Measurements from ENCODE around the gene FOXN3. TPM values are rescaled to one million over a fixed set of nuclear protein-coding genes. Genes with fewer than 3 reads are reported as not detected.
"Not testable (repeated sequence)": the region's sequence is repeated elsewhere in the genome, so short reads cannot be mapped to it uniquely, and the experiment has no call there.

Gene FOXN3
- total RNA-seq, 1 donor from 2014 or later = 46.9 TPM

- no peak for DNase-seq
Observed at GRCh38 chr14:89302396-89302950, 114.6 kb downstream of the FOXN3 start.

- no peak for DNase-seq
Observed at GRCh38 chr14:89299587-89299986, 117.4 kb downstream of the FOXN3 start.

DNA sequence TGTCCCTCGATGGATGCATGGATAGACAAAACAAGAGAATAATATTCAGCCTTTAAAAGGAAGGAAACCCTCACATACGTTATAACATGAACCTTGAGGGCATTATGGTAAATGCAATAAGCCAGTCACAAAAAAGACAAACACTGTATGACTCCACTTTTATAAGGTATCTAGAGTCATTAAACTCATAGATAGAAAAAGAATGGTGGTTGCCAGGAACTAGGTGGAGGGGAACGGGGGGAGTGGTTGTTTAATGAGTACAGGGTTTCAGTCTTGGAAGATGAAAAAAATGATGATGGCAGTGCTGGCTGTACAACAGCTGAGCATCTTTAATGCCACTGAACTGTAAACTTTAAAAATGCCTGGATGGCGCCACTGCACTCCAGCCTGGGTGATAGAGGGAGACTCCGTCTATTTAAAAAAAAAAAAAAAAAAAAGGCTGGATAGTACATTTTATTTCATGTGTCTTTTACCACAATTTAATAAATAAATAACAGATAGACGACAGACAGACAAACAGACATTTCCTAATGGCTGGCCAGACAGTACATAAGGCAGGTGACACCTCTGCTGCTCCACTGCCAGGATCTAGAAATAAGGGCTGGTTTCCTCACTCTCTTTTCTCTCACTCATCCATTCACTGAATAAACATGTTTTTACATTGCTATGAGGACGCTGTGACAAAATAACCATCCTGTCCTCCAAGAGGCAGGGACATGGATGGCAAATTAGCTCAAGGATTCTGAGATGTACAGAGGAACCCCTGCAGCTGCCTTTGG is 118.8 kb downstream of the FOXN3 start:
- DNase-seq = no peak

DNA sequence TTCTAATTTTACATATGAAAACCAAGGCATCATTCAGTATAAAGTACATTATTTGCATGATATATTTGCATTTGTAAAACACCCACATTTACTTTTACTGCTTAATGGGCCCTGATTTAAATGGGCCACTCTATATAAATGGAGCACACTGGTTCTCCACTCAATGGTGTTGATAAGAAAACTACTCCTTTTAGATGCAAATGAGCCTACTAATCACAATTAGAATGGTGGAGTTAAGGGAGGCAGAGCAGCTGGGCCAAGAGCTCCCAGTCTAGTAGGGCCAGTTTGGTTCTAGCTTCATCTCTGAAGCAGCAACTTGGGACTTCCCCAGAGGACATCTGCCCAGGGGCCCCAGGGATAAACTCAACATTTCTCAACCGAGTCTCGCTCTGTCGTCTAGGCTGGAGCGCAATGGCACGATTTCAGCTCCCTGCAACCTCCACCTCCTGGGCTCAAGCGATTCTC is 120.7 kb downstream of the FOXN3 start:
- DNase-seq = no peak

GRCh38 chr14:89294872-89295271 is 122.2 kb downstream of the FOXN3 start:
- DNase-seq = no peak

GRCh38 chr14:89294469-89294868 is 122.6 kb downstream of the FOXN3 start:
- DNase-seq = not testable (repeated sequence)

- DNase-seq = no peak
Observed at GRCh38 chr14:89294060-89294459, 123.0 kb downstream of the FOXN3 start.

GRCh38 chr14:89293314-89293916 is 123.6 kb downstream of the FOXN3 start:
- DNase-seq = no peak

- no peak for DNase-seq
Observed at GRCh38 chr14:89292579-89293313, 124.3 kb downstream of the FOXN3 start.

DNA sequence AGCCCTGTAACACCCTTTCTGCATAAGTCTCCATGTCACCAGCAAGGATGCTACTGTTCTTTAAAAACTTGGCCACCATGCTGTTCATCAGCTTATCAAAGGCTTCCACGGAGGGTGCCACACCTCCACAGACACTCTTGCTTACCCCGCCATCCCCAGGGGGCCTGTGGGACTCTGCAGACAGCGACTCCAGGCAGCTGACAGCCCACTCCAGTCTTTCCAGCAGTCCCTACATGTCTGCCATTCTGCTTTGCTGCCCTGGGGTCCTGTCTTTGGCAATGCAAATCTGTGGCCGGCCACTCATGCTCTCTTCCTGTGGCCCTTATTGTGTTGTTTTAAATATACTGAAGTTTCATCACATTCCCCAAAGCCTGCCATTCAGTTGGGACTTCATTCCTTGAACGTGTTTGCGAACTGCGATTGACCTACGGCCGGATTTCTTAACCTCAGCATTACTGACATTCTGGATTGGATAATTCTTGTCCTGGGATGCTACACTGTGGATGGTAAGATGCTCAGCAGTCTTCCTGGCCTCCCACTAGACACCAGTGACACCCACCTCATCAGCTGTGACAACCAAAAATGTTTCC is 125.6 kb downstream of the FOXN3 start:
- no peak for DNase-seq

DNA sequence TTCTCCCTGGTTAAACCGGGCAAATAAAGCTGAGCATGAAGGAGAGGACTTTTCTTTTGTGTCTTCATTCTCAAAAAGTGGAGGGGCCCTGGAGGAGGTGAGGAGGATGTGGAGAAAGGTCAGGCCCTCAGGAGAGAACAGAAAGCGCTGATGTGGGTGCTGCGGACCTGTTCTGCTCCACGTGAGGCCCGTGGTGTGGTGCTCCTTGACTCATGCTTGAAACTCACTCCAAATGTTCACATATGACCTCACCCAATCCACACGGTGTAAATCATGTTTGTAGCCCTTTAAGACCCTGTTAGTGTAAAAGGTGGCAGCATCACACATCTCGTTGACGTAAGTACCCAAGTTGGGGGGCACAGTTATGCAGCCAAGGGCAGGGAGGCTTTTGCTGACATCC is 126.2 kb downstream of the FOXN3 start:
- no peak for DNase-seq

DNA sequence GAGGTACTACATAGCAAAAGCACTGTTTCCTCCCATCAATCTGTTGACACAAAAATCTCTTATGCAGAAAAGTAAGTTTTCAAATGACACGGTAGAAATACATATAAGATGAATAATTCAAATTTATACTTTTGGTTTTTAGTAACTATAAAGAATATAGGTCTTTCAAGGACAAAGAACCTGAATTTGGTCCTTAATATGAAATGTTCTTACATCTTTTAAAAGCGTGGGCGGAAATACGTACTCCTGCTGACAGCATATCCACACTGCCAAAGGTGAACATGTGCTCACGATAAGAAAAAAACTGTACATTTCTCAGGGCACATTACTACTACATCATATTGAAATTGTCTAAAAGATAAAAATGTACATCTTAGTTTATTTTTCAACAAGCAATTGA is 127.6 kb downstream of the FOXN3 start:
- no peak for DNase-seq

DNA sequence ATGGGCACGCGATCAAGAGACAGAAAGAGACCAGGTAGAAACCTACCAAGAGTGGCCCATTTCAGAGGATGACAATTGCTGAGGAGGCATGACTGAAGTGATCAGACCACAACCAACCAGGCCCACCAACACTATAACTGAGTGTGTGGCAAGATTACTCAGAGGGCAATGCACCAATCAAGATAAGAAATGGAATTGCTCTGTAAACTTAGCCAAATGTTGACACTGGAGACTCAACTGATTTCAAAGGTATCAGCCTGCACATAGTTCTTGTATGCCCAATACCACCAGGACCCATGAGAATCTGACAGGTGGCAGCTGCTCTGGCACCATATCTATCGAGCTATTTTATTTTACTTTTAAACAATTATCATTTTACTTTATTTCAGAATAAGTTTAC is 128.9 kb downstream of the FOXN3 start:
- no peak for DNase-seq

GRCh38 chr14:89284333-89285058 is 132.5 kb downstream of the FOXN3 start:
- peak; percentile 27 for DNase-seq

DNA sequence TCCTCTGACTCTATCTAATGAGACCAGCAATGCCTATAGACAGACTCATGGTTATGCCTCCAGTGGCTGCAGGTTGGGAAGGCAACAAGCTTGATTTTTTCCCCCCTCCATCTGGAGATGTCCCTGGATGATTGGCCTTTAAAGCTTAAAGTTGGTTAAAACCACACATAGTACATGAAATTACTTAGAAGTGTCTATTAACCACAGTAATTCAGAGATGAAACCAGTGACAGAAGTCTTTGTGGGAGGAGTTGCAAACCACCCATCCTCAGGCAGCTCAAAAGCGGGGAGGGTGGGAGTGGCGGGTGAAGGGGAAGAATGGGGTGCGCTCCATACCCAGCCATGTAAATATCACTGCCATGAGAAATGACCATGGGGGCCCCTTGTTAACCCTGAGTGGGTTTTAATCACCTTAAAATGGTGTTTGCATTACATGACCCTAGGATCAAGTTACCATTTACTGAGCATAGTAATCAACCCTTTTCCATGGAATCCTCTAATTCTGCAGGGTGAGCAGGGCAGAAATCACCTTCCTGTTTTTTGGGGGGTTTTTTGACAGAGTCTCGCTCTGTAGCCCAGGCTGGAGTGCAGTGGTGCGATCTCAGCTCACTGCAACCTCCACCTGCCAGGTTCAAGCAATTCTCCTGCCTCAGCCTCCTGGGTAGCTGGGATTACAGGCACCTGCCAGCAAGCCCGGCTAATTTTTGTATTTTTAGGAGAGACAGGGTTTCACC is 133.5 kb downstream of the FOXN3 start:
- DNase-seq = no peak

GRCh38 chr14:89282191-89282590 is 134.8 kb downstream of the FOXN3 start:
- no peak for DNase-seq

GRCh38 chr14:89280600-89280999 is 136.4 kb downstream of the FOXN3 start:
- no peak for DNase-seq

DNA sequence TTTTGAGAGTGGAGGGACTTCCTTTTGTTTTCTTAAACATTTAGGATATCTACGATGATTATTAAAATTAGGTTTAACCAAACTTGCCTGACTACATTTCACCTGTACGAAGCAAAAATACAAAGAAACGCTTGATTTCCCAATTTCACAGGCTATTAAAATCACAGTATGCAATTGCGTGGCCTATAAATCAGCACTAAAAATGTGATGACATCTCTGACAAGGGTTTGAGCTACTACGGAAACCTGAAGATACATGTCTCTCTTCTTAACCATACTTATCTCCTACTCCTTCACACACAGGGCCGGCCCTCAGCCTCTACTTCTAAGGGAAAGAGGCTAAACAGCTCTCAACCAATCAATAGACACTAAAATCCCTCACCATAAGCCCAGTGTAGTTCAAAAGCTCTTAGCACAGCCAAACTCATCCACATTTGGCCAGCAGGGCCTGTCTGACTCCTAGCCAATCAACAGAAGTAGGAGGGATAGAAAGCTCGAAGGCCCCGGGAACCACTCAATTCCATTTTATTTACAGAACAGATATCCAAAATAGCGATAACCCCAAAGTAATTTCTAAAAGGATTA is 137.3 kb downstream of the FOXN3 start:
- no peak for DNase-seq

DNA sequence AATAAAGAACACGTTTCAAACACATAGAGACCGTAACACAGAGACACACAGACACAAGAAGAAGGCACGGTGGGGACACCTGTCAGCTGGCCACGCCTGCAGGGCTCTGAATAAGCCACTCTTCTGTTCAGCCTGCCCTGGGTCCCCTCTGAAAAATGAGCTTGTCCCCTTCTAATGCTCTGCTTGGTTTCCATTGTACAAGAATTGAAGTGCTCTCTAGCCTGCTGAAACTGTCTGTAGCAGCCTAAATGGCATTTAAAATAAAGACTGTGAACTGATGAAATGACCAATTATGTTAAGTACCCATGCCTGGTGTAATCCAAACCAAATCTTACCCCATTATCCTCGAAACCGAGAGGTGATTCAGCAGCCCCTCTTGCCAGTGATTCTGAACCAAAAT is 139.8 kb downstream of the FOXN3 start:
- DNase-seq = no peak

GRCh38 chr14:89276424-89276975 is 140.5 kb downstream of the FOXN3 start:
- no peak for DNase-seq
